ENCODE data around the gene FBXO7.
"Not testable (repeated sequence)": the region's sequence is repeated elsewhere in the genome, so short reads cannot be mapped to it uniquely, and the experiment has no call there.

Gene FBXO7

GRCh38 chr22:32474635-32475467 lies at the start of gene FBXO7:
FBXO7 (plus strand) TSS chr22:32474811; CDS start chr22:32475003, 192 bp downstream.
- no peak for FAIRE-seq

- FAIRE-seq, result no peak
Measured at GRCh38 chr22:32426881-32427280, 47.7 kb upstream of the FBXO7 start.

GRCh38 chr22:32430352-32430751 lies 44.3 kb upstream of the FBXO7 start:
- FAIRE-seq, result no peak

GRCh38 chr22:32444068-32444467 lies 30.5 kb upstream of the FBXO7 start:
- FAIRE-seq, result no peak

- FAIRE-seq, result no peak
Measured at GRCh38 chr22:32446321-32446720, 28.3 kb upstream of the FBXO7 start.

- FAIRE-seq, result no peak
Measured at GRCh38 chr22:32448980-32449379, 25.6 kb upstream of the FBXO7 start.

GRCh38 chr22:32457031-32457430 lies 17.6 kb upstream of the FBXO7 start:
- no peak for FAIRE-seq

- FAIRE-seq, result no peak
Measured at GRCh38 chr22:32462452-32462851, 12.2 kb upstream of the FBXO7 start.

- no peak for FAIRE-seq
Measured at GRCh38 chr22:32465661-32466060, 8.9 kb upstream of the FBXO7 start.

GRCh38 chr22:32466496-32466895 lies 8.1 kb upstream of the FBXO7 start:
- FAIRE-seq, result no peak

- FAIRE-seq, result peak; percentile 99
Measured at GRCh38 chr22:32469799-32470212, 4.8 kb upstream of the FBXO7 start.

- FAIRE-seq, result peak; percentile 95
Measured at GRCh38 chr22:32473388-32473952, 1.1 kb upstream of the FBXO7 start.

- no peak for FAIRE-seq
Measured at GRCh38 chr22:32475468-32476010, 928 bp downstream of the FBXO7 start.

- FAIRE-seq, result no peak
Measured at GRCh38 chr22:32476281-32477195, 1.9 kb downstream of the FBXO7 start.

- no peak for FAIRE-seq
Measured at GRCh38 chr22:32477596-32477995, 3.0 kb downstream of the FBXO7 start.

- not testable (repeated sequence) for FAIRE-seq
Measured at GRCh38 chr22:32478552-32478951, 3.9 kb downstream of the FBXO7 start.

GRCh38 chr22:32478994-32479393 lies 4.4 kb downstream of the FBXO7 start:
- no peak for FAIRE-seq

GRCh38 chr22:32480238-32480637 lies 5.6 kb downstream of the FBXO7 start:
- no peak for FAIRE-seq

- no peak for FAIRE-seq
Measured at GRCh38 chr22:32482708-32483107, 8.1 kb downstream of the FBXO7 start.

- peak; percentile 47 for FAIRE-seq
Measured at GRCh38 chr22:32486656-32487390, 12.2 kb downstream of the FBXO7 start.

- FAIRE-seq, result no peak
Measured at GRCh38 chr22:32487461-32487860, 12.8 kb downstream of the FBXO7 start.

- no peak for FAIRE-seq
Measured at GRCh38 chr22:32489377-32489776, 14.8 kb downstream of the FBXO7 start.
